OCI-LY3 (cell line): ENCODE results near the gene DLGAP4.

Experiments
- CTCF ChIP-seq: fragments of 200-600, 300-600 bp; sonication (generic); IDR thresholded peaks from 2 replicates; pipeline ENCODE4 v1.5.1; 2014; ENCODE audit warnings: antibody characterized with exemption, low read length, low read depth
- EZH2phosphoT487 ChIP-seq: fragments of 200-600 bp; shearing (Covaris generic); IDR thresholded peaks from 2 replicates; pipeline ENCODE4 v1.6.1; 2018; ENCODE audit warnings: antibody characterized with exemption, mixed run types, low read depth

- no peak for TF ChIP-seq CTCF
- no peak for TF ChIP-seq EZH2phosphoT487
Observed at GRCh38 chr20:36526521-36527011, 220.4 kb downstream of the DLGAP4 start.
